H1 (cell line): ENCODE results near the gene GMIP.

Source experiments
- ASH2L ChIP-seq: fragments of 200-600, 300-600 bp; sonication (generic); IDR thresholded peaks from one replicate; pipeline ENCODE4 v1.7.1; 2017; ENCODE audit warnings: low read length
- BRCA1 ChIP-seq: IDR thresholded peaks from 2 replicates; pipeline ENCODE4 v1.6.1; 2012; ENCODE audit warnings: low read depth, low read length, improper control_type of control experiment
- CTCF ChIP-seq, 3 experiments: IDR thresholded peaks; 1 replicate in 2 of 3; 2 replicates in 1 of 3; pipeline versions ENCODE4 v1.5.1 to v1.6.1; 2011; ENCODE audit warnings: low read length in 3 of 3, mild to moderate bottlenecking in 3 of 3, inconsistent platforms in 2 of 3, low read depth in 1 of 3, moderate library complexity in 1 of 3; ENCODE audit not compliant: insufficient read depth in 1 of 3; ENCODE audit errors: control extremely low read depth in 1 of 3
- POLR2A ChIP-seq, 2 experiments: IDR thresholded peaks; 1 replicate in 1 of 2; 2 replicates in 1 of 2; pipeline ENCODE4 v1.6.1; 2011; ENCODE audit warnings: low read depth in 2 of 2, low read length in 2 of 2, mild to moderate bottlenecking in 2 of 2; ENCODE audit errors: control extremely low read depth in 1 of 2
- RAD21 ChIP-seq, 2 experiments: IDR thresholded peaks in 1 of 2; conservative IDR thresholded peaks in 1 of 2; 2 replicates each; pipeline ENCODE4 v1.6.1; 2011; ENCODE audit warnings: low read depth in 2 of 2, low read length in 2 of 2, improper control_type of control experiment in 1 of 2, inconsistent platforms in 1 of 2, mild to moderate bottlenecking in 1 of 2, moderate library complexity in 1 of 2
- RNF2 ChIP-seq: fragments of 200-900, 300-1000 bp; sonication (generic); IDR thresholded peaks from 2 replicates; pipeline ENCODE4 v1.7.1; 2016; ENCODE audit warnings: borderline replicate concordance, low read depth, mild to moderate bottlenecking, antibody characterized with exemption, low read length; ENCODE audit not compliant: poor library complexity, severe bottlenecking; ENCODE audit errors: missing control alignments
- SIRT6 ChIP-seq: IDR thresholded peaks from one replicate; pipeline ENCODE4 v1.7.1; 2012; ENCODE audit warnings: low read length, inconsistent platforms
- YY1 ChIP-seq: IDR thresholded peaks from 2 replicates; pipeline ENCODE4 v1.6.1; 2011; ENCODE audit warnings: low read depth, mild to moderate bottlenecking, low read length
- TF ChIP-seq, protein P1 (sequence below): IDR thresholded peaks from 2 replicates; pipeline ENCODE4 v1.6.1; 2011; ENCODE audit warnings: low read length, improper control_type of control experiment

GRCh38 chr19:19691683-19692082 is 48.2 kb upstream of the GMIP start:
- TF ChIP-seq CTCF (IDR thresholded peaks at IDR 0.05; ENCODE audit: control extremely low read depth in 1 of 3, insufficient read depth in 1 of 3, low read depth in 1 of 3, low read length in 3 of 3): no peak
- no peak for TF ChIP-seq RAD21 (IDR thresholded peaks at IDR 0.05 in 1 of 2, conservative IDR thresholded peaks at IDR 0.05 in 1 of 2; ENCODE audit: low read depth in 2 of 2, low read length in 2 of 2)
- TF ChIP-seq, protein P1, sequence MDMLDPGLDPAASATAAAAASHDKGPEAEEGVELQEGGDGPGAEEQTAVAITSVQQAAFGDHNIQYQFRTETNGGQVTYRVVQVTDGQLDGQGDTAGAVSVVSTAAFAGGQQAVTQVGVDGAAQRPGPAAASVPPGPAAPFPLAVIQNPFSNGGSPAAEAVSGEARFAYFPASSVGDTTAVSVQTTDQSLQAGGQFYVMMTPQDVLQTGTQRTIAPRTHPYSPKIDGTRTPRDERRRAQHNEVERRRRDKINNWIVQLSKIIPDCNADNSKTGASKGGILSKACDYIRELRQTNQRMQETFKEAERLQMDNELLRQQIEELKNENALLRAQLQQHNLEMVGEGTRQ: no peak
- TF ChIP-seq POLR2A (IDR thresholded peaks at IDR 0.05; ENCODE audit: control extremely low read depth in 1 of 2, low read depth in 2 of 2, low read length in 2 of 2): no peak
- TF ChIP-seq YY1: no peak
- no peak for TF ChIP-seq ASH2L
- no peak for TF ChIP-seq RNF2
- TF ChIP-seq SIRT6: no peak
- TF ChIP-seq BRCA1: no peak
